Left lung (tissue), 10 donors: Measurements from ENCODE around the gene EFCAB8. TPM values are rescaled to one million over a fixed set of nuclear protein-coding genes. Genes with fewer than 3 reads are reported as not detected.

Experiments used
- ATAC-seq: fragments of 200-7000 bp; cut with Tn5 transposase; one replicate; pipeline ENCODE4 v1.9.1; 2020; ENCODE audit warnings: moderate library complexity
- DNase-seq, 4 donors: peaks; one replicate each; pipeline ENCODE4 v3.0.0-alpha.2; 2013 to 2020
- H3K27ac ChIP-seq, 2 donors: fragments of 200-600 bp; sonication (generic) in 1 of 2; one replicate each; pipeline versions ENCODE4 v1.5.0 to v1.8.0; 2020 to 2021
- H3K27me3 ChIP-seq, 2 donors: fragments of 200-600 bp; sonication (generic) in 1 of 2; one replicate each; pipeline versions ENCODE4 v1.5.0 to v1.8.0; 2020 to 2021
- H3K36me3 ChIP-seq, 2 donors: fragments of 200-600 bp; sonication (generic) in 1 of 2; one replicate each; pipeline versions ENCODE4 v1.5.0 to v1.8.0; 2020 to 2021
- H3K4me1 ChIP-seq, 2 donors: fragments of 200-600 bp; one replicate each; pipeline ENCODE4 v1.8.0; 2021
- H3K4me3 ChIP-seq, 2 donors: fragments of 200-600 bp; sonication (generic) in 1 of 2; one replicate each; pipeline versions ENCODE4 v1.5.0 to v1.8.0; 2020 to 2021; ENCODE audit warnings: mild to moderate bottlenecking in 1 of 2
- H3K9me3 ChIP-seq, 2 donors: fragments of 200-600 bp; sonication (generic) in 1 of 2; one replicate each; pipeline versions ENCODE4 v1.5.0 to v1.8.0; 2020 to 2021
- CTCF ChIP-seq, 2 donors: fragments of 200-600 bp; sonication (generic) in 1 of 2; IDR thresholded peaks; one replicate each; pipeline versions ENCODE4 v1.5.0 to v1.8.0; 2021; ENCODE audit warnings: antibody characterized with exemption in 2 of 2
- intact Hi-C, 2 donors: fragments of 100-400 bp; cut with DNase I; formaldehyde crosslinking; loops; one replicate each; pipeline versions ENCODE4 v1.11.2 to v1.14.2; 2022
- polyA plus RNA-seq, 6 donors: library from polyadenylated mRNA; unstranded; fragments of 120-200 nt; gene quantifications; one replicate each; pipeline ENCODE4 v1.2.1, GENCODE V29; 2013; ENCODE audit not compliant: insufficient read length in 6 of 6
- total RNA-seq, 2 donors: library from RNA; stranded (reverse); fragmentation: NEBNext Ultra II Directional; extraction: Animal tissue kit (Norgen Biotek cat#: 25700); gene quantifications; one replicate each; pipeline ENCODE4 v1.2.1, GENCODE V29; 2021
- donor health status: DM: no; HTN: yes; CAD: no.
- donor health status: DM: no; HTN: no; CAD: no.

Gene EFCAB8
- total and polyA plus RNA-seq, 8 donors = 0.07 to 1.0 (median 0.15) TPM; not detected in 1

- Histone ChIP-seq H3K27me3 (no peaks in the 10 kb centered on the region), H3K4me3 (no peak overlapping the region), H3K36me3 (peaks cover 0 to 97% of the 10 kb centered on the region in 2 donors), H3K4me1 (no peaks in the 10 kb centered on the region), H3K9me3 (no peaks in the 10 kb centered on the region), H3K27ac (no peak overlapping the region)
- DNase-seq (no peak), ATAC-seq (no peak)
- intact Hi-C loops = no loop called here
- TF ChIP-seq CTCF (IDR thresholded peaks at IDR 0.05) = no peak
Measured at GRCh38 chr20:32848846-32849245, 9.9 kb upstream of the EFCAB8 start.

- H3K36me3 ChIP-seq = peaks cover 0 to 98% of the 10 kb centered on the region in 2 donors
- no peak overlapping the region for H3K4me3 ChIP-seq
- TF ChIP-seq CTCF (IDR thresholded peaks at IDR 0.05) = no peak
- no peaks in the 10 kb centered on the region for H3K27me3 ChIP-seq
- no peaks in the 10 kb centered on the region for H3K4me1 ChIP-seq
- intact Hi-C loops = no loop called here
- no peak overlapping the region for H3K27ac ChIP-seq
- no peak for ATAC-seq
- H3K9me3 ChIP-seq = no peaks in the 10 kb centered on the region
- no peak for DNase-seq
Measured at GRCh38 chr20:32849577-32849976, 9.1 kb upstream of the EFCAB8 start.

GRCh38 chr20:32855387-32855786 is 3.3 kb upstream of the EFCAB8 start:
- no peak for TF ChIP-seq CTCF (IDR thresholded peaks at IDR 0.05)
- H3K4me1 ChIP-seq = no peaks in the 10 kb centered on the region
- intact Hi-C loops = no loop called here
- ATAC-seq = no peak
- no peaks in the 10 kb centered on the region for H3K27me3 ChIP-seq
- H3K27ac ChIP-seq = no peak overlapping the region
- no peak overlapping the region for H3K4me3 ChIP-seq
- no peak for DNase-seq
- H3K36me3 ChIP-seq = peaks cover 0 to 84% of the 10 kb centered on the region in 2 donors
- no peaks in the 10 kb centered on the region for H3K9me3 ChIP-seq

GRCh38 chr20:32858189-32858588 is 534 bp upstream of the EFCAB8 start:
- Histone ChIP-seq H3K9me3 (no peaks in the 10 kb centered on the region), H3K27me3 (no peaks in the 10 kb centered on the region), H3K36me3 (peaks cover 0 to 62% of the 10 kb centered on the region in 2 donors), H3K4me1 (no peaks in the 10 kb centered on the region), H3K4me3 (no peak overlapping the region), H3K27ac (no peak overlapping the region)
- ATAC-seq (no peak), DNase-seq (no peak)
- TF ChIP-seq CTCF (IDR thresholded peaks at IDR 0.05) = no peak
- intact Hi-C loops = no loop called here

- no peak for DNase-seq
- intact Hi-C loops = no loop called here
- Histone ChIP-seq H3K9me3 (no peaks in the 10 kb centered on the region), H3K4me1 (no peaks in the 10 kb centered on the region), H3K27me3 (no peaks in the 10 kb centered on the region), H3K27ac (no peak overlapping the region), H3K36me3 (peaks cover 0 to 31% of the 10 kb centered on the region in 2 donors), H3K4me3 (no peak overlapping the region)
- TF ChIP-seq CTCF (IDR thresholded peaks at IDR 0.05) = no peak
- ATAC-seq = no peak
Measured at GRCh38 chr20:32861446-32861845, 2.7 kb downstream of the EFCAB8 start.
